Measurements from ENCODE around the gene CENPA. TPM values are rescaled to one million over a fixed set of nuclear protein-coding genes. Genes with fewer than 3 reads are reported as not detected.

CENPA gene
- total and polyA plus RNA-seq, 2 of the 13 experiments (the other 11 are each of a cell fraction or from before 2014, with no cell fraction given) = 28.5 to 38.5 TPM

DNA sequence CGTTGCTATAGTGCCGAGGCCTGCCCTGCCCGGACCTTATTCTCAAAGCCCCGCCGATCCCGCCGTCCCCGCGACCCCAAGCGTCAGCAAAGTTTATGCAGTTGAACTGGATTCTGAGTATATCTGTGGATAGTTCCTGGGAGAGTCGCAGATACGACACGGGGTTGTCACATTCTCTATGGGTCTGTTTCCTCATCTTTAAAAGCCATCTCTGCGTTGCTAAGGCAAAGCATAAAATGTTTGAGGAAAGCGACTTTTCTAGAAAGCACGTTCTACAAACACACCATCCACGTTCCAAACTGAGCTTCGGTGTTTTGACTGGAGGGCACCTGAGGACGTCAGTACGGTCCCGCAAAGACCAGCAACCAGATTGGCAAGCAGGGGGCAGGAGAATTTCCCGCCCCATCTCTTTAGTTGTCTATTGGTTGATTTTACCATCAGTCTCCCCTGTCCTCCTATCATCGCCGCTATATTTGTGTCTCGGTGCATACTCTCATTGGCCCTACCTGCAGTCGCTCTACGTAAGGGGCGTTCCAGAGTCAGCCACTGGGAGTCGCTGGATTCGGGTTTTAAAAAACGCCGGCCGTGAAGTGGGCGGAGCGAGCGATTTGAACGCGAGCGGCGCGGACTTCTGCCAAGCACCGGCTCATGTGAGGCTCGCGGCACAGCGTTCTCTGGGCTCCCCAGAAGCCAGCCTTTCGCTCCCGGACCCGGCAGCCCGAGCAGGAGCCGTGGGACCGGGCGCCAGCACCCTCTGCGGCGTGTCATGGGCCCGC lies at the start of gene CENPA (continued):
- TF ChIP-seq ZNF747 (CRISPR knock-in tag; IDR thresholded peaks at IDR 0.05; ENCODE audit: borderline replicate concordance) = peak; percentile 94
- peak; percentile 75; the same call in 1 of the 2 replicates for TF ChIP-seq CHD2 (IDR thresholded peaks at IDR 0.05; ENCODE audit: low read depth, low read length)
- TF ChIP-seq ZNF768 (CRISPR knock-in tag; IDR thresholded peaks at IDR 0.05) = peak; percentile 72; the same call in 1 of the 2 replicates
- TF ChIP-seq, protein P1, sequence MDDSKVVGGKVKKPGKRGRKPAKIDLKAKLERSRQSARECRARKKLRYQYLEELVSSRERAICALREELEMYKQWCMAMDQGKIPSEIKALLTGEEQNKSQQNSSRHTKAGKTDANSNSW (CRISPR knock-in tag; IDR thresholded peaks at IDR 0.05; ENCODE audit: borderline replicate concordance) = 0 out of 2 replicates have a peak, but pooled peaks have one; percentile 25
- TF ChIP-seq NCOA5 (CRISPR knock-in tag; IDR thresholded peaks at IDR 0.05) = no peak
- TF ChIP-seq, protein P2, sequence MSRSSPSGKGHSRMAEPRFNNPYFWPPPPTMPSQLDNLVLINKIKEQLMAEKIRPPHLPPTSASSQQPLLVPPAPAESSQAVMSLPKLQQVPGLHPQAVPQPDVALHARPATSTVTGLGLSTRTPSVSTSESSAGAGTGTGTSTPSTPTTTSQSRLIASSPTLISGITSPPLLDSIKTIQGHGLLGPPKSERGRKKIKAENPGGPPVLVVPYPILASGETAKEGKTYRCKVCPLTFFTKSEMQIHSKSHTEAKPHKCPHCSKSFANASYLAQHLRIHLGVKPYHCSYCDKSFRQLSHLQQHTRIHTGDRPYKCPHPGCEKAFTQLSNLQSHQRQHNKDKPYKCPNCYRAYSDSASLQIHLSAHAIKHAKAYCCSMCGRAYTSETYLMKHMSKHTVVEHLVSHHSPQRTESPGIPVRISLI (CRISPR knock-in tag; IDR thresholded peaks at IDR 0.05; ENCODE audit: borderline replicate concordance) = peak; percentile 31; the same call in 1 of the 2 replicates
- TF ChIP-seq, protein P3, sequence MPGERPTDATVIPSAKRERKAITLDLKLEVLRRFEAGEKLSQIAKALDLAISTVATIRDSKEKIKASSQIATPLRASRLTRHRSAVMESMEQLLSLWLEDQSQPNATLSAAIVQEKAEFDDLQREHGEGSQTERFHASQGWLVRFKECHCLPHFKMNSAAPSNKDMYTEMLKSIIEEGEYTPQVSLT (CRISPR knock-in tag; IDR thresholded peaks at IDR 0.05; ENCODE audit: borderline replicate concordance, low read depth) = peak; percentile 58; the same call in 1 of the 2 replicates
- no peak for TF ChIP-seq ZNF713 (CRISPR knock-in tag; IDR thresholded peaks at IDR 0.05)
- peak; percentile 96 for TF ChIP-seq KLF12 (CRISPR knock-in tag; IDR thresholded peaks at IDR 0.05; ENCODE audit: borderline replicate concordance)
- no peak for TF ChIP-seq NR1H2 (CRISPR knock-in tag; IDR thresholded peaks at IDR 0.05; ENCODE audit: borderline replicate concordance, low read depth)
- TF ChIP-seq ISX (CRISPR knock-in tag; conservative IDR thresholded peaks at IDR 0.05) = peak; percentile 98
- no peak for TF ChIP-seq HNRNPH1 (optimal IDR thresholded peaks at IDR 0.05; ENCODE audit: low read depth, low read length)
- no peak for TF ChIP-seq ZNF549 (CRISPR knock-in tag; IDR thresholded peaks at IDR 0.05)
- no peak for TF ChIP-seq ZNF891 (CRISPR knock-in tag; IDR thresholded peaks at IDR 0.05)
- TF ChIP-seq ZNF670 (CRISPR knock-in tag; IDR thresholded peaks at IDR 0.05; ENCODE audit: borderline replicate concordance) = no peak; the same call in 1 of the 2 replicates
- TF ChIP-seq NR2F2 (IDR thresholded peaks at IDR 0.05; ENCODE audit: borderline replicate concordance, low read depth) = no peak
- TF ChIP-seq, protein P4, sequence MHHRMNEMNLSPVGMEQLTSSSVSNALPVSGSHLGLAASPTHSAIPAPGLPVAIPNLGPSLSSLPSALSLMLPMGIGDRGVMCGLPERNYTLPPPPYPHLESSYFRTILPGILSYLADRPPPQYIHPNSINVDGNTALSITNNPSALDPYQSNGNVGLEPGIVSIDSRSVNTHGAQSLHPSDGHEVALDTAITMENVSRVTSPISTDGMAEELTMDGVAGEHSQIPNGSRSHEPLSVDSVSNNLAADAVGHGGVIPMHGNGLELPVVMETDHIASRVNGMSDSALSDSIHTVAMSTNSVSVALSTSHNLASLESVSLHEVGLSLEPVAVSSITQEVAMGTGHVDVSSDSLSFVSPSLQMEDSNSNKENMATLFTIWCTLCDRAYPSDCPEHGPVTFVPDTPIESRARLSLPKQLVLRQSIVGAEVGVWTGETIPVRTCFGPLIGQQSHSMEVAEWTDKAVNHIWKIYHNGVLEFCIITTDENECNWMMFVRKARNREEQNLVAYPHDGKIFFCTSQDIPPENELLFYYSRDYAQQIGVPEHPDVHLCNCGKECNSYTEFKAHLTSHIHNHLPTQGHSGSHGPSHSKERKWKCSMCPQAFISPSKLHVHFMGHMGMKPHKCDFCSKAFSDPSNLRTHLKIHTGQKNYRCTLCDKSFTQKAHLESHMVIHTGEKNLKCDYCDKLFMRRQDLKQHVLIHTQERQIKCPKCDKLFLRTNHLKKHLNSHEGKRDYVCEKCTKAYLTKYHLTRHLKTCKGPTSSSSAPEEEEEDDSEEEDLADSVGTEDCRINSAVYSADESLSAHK (CRISPR knock-in tag; IDR thresholded peaks at IDR 0.05; ENCODE audit: borderline replicate concordance) = peak; percentile 93; the same call in 1 of the 2 replicates
- TF ChIP-seq ESRRA (CRISPR knock-in tag; IDR thresholded peaks at IDR 0.05; ENCODE audit: low read depth) = peak; percentile 85; the same call in 1 of the 2 replicates
- TF ChIP-seq, protein P5, sequence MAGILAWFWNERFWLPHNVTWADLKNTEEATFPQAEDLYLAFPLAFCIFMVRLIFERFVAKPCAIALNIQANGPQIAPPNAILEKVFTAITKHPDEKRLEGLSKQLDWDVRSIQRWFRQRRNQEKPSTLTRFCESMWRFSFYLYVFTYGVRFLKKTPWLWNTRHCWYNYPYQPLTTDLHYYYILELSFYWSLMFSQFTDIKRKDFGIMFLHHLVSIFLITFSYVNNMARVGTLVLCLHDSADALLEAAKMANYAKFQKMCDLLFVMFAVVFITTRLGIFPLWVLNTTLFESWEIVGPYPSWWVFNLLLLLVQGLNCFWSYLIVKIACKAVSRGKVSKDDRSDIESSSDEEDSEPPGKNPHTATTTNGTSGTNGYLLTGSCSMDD (CRISPR knock-in tag; IDR thresholded peaks at IDR 0.05) = no peak
- TF ChIP-seq MXD4 (CRISPR knock-in tag; IDR thresholded peaks at IDR 0.05) = peak; percentile 98
- TF ChIP-seq, protein P6, sequence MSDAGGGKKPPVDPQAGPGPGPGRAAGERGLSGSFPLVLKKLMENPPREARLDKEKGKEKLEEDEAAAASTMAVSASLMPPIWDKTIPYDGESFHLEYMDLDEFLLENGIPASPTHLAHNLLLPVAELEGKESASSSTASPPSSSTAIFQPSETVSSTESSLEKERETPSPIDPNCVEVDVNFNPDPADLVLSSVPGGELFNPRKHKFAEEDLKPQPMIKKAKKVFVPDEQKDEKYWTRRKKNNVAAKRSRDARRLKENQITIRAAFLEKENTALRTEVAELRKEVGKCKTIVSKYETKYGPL (CRISPR knock-in tag; IDR thresholded peaks at IDR 0.05) = peak; percentile 94
- TF ChIP-seq ATF1 (CRISPR knock-in tag; IDR thresholded peaks at IDR 0.05) = peak; percentile 97
- peak; percentile 96 for TF ChIP-seq ZNF83 (CRISPR knock-in tag; IDR thresholded peaks at IDR 0.05; ENCODE audit: borderline replicate concordance)
- TF ChIP-seq CC2D1A (CRISPR knock-in tag; IDR thresholded peaks at IDR 0.05) = peak; percentile 97; the same call in 1 of the 2 replicates

All from HepG2 (cell line).